NCI-H128 (cell line): Measurements from ENCODE around the gene MAML3.
"Not testable (repeated sequence)": the region's sequence is repeated elsewhere in the genome, so short reads cannot be mapped to it uniquely, and the experiment has no call there.

ENCODE experiments used
- DNase-seq: peaks from one replicate; lab custom pipeline; 2025; ENCODE audit not compliant: unreplicated experiment; lab: John Stamatoyannopoulos, UW

MAML3 gene

GRCh38 chr4:139966383-139966782 lies 187.6 kb downstream of the MAML3 start:
- DNase-seq, result no peak

GRCh38 chr4:139965789-139966188 lies 188.2 kb downstream of the MAML3 start:
- no peak for DNase-seq

- DNase-seq, result no peak
These were observed 190.3 kb downstream of the MAML3 start for GRCh38 chr4:139963708-139964107.

GRCh38 chr4:139962130-139962684 lies 191.8 kb downstream of the MAML3 start:
- DNase-seq, result no peak

- DNase-seq, result no peak
These were observed 192.5 kb downstream of the MAML3 start for GRCh38 chr4:139961344-139961946.

- no peak for DNase-seq
These were observed 194.6 kb downstream of the MAML3 start for GRCh38 chr4:139959396-139959795.

GRCh38 chr4:139958739-139959098 lies 195.3 kb downstream of the MAML3 start:
- DNase-seq, result no peak

GRCh38 chr4:139957986-139958738 lies 195.8 kb downstream of the MAML3 start:
- no peak for DNase-seq

GRCh38 chr4:139957065-139957464 lies 196.9 kb downstream of the MAML3 start:
- DNase-seq, result no peak

- no peak for DNase-seq
These were observed 197.4 kb downstream of the MAML3 start for GRCh38 chr4:139956507-139957017.

- DNase-seq, result no peak
These were observed 198.4 kb downstream of the MAML3 start for GRCh38 chr4:139955600-139955999.

GRCh38 chr4:139954512-139954911 lies 199.5 kb downstream of the MAML3 start:
- DNase-seq, result no peak

- DNase-seq, result no peak
These were observed 203.0 kb downstream of the MAML3 start for GRCh38 chr4:139951021-139951420.

- DNase-seq, result no peak
These were observed 203.4 kb downstream of the MAML3 start for GRCh38 chr4:139950568-139950967.

GRCh38 chr4:139944916-139945315 lies 209.1 kb downstream of the MAML3 start:
- DNase-seq, result not testable (repeated sequence)

- DNase-seq, result no peak
These were observed 210.7 kb downstream of the MAML3 start for GRCh38 chr4:139943277-139943676.

GRCh38 chr4:139942241-139942640 lies 211.7 kb downstream of the MAML3 start:
- no peak for DNase-seq

GRCh38 chr4:139940600-139940999 lies 213.4 kb downstream of the MAML3 start:
- DNase-seq, result no peak

- no peak for DNase-seq
These were observed 215.6 kb downstream of the MAML3 start for GRCh38 chr4:139938414-139938813.

- DNase-seq, result no peak
These were observed 218.1 kb downstream of the MAML3 start for GRCh38 chr4:139935911-139936310.

GRCh38 chr4:139934708-139935195 lies 219.2 kb downstream of the MAML3 start:
- peak; percentile 29 for DNase-seq

- DNase-seq, result peak; percentile 3
These were observed 219.8 kb downstream of the MAML3 start for GRCh38 chr4:139934057-139934707.
